ENCODE data around the gene SNAI3.

Gene SNAI3

GRCh38 chr16:88686439-88687253 is at the start of gene SNAI3:
Gene SNAI3, minus strand, starts transcription at chr16:88686507. Its CDS starts 101 bp downstream, at chr16:88686406.
- DNase-seq: peak; percentile 85

- no peak for DNase-seq
Measured at GRCh38 chr16:88736088-88736487, 49.8 kb upstream of the SNAI3 start.

DNA sequence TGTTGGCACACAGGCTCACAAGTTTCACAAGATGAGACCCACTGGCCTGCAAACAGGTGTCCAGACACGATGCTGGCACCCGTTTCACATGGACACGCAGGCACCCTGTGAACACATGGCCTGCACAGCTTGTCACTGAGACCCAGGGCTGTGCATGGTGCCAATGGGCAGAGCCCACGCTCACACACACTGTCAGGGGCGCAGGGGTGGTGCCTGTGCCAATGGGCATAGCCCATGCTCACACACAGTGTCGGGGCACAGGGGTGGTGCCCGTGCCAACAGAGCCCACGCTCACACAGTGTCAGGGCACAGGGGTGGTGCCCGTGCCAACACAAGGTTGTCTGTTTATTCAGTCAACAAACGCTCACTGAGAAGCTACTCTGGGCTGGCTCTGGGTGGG is 49.3 kb upstream of the SNAI3 start:
- no peak for DNase-seq

DNA sequence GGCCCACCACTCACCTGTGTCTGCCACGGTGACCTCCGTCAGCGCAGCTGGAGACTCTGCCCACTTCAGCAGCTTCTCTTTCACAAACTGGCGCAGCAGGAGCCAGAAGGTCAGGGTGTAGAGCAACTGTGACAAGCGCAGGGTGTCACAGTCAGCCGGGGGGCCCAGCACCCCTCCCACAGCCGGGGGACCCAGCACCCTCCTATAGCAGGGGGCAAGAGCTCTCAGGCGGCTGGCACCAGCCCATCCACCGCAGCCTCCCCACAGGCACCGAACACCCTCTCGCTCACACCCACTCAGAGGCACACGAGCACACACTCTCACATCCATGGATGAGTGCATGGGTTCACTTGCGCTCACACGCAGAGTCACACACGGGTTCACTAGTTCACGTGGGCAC is 48.8 kb upstream of the SNAI3 start:
- no peak for DNase-seq

DNA sequence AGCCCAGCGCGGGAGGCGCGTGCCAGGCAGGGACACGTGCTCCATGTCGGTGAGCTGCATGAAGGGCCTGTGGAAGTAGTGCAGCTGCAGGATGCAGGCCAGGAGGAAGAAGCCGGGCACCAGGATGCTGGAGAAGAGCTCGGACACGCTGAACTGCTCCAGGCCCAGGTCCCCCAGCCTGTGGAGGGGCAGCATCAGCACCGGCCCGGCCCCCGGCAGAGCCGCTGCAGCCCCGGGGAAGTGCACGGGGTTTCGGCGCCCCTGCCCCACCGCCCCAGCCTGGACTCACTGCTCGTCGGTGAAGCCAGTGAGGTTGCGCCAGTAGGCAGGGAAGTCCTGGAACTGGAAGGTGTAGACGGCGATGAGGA is 48.0 kb upstream of the SNAI3 start:
- DNase-seq: no peak

DNA sequence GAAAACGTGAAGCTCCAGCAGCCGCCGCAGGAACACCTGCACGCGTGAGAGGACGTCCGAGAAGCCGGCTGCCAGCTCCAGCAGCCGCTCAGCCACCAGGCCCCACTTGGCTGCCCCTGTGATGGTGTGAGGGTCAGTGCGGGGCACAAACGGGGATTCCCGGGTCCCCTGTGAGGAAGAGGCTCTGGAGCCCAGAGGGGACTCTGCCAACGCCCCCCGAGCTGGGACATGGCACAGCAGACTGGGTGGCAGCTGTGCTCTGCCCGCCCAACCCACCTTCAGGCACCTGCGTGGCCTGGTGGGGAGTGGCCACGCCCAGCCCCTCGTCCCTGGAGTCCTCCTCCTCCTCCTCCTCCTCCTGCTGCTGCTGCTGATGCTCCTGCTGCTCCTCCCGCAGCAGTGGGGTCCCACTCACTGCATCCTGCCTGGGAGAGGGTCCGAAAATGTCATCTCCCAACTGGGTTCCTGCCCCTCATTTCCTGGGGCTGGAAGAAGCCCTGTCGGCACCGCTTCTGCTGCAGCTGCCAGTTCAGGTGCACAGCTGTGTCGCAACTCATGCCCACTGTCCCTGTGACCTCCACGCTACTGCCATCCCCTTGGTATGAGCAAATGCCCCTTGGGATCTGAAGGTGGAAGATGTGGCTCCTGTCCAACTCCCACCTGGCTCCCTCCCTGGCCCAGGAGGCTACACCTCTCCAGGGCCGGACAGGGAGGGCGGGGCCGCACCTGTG is 47.5 kb upstream of the SNAI3 start:
- DNase-seq: no peak

DNA sequence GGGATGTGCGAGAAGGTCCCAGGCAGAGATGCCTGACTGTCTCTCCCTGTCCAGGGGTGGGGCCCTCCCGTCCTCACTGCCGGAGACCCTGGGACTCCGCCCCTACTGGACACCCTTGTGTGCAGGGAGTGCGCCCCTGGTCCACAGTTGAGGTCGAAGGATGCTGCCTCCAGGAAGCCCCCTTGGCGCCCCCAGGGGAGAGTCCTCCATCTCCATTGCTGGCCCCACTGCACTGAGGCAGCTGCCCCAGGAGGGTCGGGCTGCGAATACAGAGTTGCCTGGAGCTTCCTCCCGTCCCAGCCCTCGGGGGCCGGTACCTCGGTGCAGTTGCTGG is 46.6 kb upstream of the SNAI3 start:
- DNase-seq: no peak

DNA sequence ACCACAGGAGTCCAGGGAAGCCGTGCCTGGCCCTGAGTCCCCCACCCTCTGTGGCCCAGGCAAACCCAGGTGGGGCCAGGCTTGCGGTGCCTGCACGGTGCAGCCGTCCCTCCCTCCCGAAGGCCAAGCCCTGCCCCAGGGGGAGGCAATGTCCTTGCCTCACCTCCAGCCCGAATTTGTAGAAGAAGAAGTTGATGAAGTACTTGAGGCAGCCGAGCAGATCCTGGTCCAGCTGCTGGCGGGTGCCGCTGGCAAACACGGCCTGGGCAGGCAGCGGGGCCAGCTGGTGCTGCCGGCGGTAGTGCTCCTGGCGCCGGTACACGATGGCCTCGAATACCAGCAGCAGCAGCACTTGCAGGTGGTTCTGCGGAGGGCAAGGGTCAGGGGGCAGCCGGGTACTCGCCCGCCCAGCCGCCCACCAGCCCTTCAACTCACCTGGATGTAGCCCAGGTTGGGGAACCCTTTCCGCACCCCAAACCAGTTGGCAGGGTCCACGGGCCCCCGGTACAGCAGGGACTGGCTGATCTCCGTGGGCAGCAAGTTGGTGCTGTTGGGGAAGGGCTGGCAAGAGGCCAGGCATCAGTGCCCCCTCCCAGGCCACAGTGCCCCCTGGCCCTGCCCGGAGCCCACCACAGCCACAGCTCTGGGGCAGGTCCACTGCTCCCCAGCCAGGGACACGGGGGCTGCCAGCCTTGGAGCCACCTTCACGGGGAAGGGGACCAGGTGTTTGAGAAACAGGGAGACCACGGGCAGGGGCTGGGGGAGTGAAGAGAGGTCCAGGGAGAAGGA is 46.1 kb upstream of the SNAI3 start:
- DNase-seq: no peak

- no peak for DNase-seq
Measured at GRCh38 chr16:88731699-88732098, 45.4 kb upstream of the SNAI3 start.

DNA sequence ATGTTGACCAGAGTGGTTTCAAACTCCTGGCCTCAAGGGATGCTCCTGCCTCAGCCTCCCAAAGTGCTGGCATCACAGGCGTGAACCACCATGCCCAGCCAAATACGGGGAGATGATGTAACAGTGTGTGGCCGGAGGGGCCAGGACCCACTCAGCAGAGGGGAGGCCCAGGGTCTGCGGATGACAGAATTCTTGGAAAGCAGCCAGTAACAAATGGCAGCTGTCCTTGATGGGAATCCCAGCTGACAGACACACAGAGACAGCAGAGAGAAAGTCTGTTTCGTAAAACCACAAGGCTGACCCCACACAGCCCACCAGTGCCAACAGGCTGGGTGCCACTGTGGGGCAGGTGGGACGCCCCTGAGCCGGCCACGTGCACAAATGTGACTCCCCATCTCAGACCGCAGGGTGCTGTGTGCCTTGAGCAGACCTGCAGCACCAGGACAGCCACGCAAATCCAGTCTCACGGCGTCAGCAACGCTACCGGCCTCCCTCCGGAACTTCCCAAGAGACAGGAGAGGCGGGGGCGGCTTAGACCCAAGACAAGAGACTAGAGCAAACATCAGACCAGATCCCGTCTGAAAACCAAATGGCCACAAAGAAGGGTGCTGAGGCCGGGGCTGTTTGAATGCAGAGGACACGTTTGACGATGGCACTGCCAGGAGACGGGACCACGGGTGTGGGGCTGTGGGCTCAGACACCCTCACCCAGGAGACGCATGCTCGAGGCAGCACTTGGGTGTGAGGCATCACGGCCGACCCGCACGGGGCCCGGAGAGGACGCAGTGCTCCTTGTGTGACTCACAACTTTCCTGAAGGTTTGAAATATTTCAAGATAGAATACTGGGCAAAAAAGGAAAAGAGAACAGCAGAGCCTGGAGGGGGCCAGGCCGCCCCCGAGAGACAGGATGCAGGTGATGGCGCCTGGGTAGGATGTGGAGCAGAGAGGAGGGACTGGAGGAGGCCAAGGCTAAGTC is 44.6 kb upstream of the SNAI3 start:
- no peak for DNase-seq

DNA sequence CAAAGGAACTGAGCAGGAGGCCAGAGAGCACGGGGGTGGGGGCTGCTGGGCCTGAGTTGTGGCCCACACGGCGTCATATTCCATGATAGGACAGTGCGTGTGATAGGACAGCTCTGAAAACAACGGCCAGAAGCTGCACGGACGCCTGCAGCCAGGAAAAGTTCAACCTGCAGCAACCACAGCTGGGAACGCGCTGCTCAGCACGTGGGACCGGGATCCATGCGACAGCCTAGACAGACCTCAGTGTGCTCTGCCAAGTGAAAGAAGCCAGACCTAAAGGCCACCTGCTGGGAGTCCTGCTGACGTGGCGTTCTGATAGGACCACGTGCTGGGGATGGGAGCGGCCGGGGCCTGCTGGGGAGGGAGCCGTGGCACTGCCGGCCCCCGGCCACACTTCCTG is 41.6 kb upstream of the SNAI3 start:
- no peak for DNase-seq

GRCh38 chr16:88726981-88727380 is 40.7 kb upstream of the SNAI3 start:
- no peak for DNase-seq

DNA sequence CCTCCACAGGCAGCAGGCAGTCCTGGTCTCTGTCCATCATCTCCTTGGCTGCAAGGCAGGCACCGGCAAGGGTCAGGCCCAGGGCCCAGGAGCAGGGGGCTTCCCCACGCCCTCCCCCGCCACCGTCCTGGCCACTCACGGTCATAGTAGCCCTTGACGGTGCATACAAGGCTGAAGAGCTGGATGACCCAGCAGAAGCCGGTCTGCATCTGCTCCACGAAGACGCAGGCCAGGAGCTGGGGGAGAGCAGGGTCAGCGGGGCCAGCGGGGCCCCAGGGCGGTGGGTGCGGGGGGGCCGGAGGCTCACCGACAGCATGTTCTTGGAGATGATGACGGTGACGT is 40.1 kb upstream of the SNAI3 start:
- no peak for DNase-seq

- no peak for DNase-seq
Measured at GRCh38 chr16:88725609-88726407, 39.5 kb upstream of the SNAI3 start.

DNA sequence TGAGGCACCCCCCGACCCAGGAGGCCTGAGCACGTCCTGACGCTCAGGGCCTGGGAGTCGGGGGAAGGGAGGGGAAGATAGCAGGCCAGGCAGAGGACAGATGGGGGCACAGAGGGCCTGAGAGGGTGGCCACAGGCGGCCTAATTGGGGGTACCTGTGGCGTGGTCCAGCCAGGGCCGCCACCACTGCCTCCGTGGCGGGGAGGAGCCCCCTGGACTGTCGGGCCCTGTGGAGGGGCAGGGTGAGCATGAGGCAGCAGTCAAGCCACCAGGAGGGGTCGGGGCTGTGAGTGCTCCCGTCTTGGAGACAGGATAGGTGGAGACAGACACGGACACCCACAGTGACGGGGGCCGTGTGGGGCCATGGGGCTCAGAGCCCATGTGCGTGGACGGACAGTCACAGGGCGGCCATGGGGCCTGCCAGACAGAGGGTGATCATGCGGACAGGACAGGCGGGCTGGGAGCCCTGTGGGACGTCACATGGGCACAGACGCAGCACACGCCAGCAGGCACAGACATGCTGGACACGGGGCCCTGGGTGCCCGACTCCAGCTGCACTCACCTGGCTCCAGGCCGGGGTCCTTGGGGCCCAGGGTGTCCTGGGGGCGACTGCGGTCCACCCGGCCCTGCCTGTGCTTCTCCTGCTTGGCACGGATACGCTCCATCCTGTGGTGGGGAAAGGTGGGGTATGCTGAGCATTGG is 38.7 kb upstream of the SNAI3 start:
- no peak for DNase-seq

DNA sequence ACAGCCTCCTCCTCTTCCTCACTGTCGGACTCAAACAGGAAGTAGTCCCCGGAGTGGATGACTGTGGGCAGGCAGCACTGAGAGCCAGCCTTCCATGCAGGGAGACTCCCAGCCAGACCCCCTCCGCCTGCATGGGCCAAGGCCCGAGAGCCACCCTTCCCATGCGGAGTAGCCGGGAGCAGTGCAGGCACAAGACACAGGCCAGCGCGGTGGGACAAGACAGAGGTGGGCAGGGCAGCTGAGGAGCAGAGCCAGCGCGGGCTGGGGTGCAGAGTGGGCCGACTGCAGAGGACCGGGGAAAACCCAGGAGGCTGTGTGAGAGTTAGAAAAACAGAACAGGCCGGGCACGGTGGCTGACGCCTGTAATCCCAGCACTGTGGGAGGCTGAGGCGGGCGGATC is 37.6 kb upstream of the SNAI3 start:
- DNase-seq: no peak

DNA sequence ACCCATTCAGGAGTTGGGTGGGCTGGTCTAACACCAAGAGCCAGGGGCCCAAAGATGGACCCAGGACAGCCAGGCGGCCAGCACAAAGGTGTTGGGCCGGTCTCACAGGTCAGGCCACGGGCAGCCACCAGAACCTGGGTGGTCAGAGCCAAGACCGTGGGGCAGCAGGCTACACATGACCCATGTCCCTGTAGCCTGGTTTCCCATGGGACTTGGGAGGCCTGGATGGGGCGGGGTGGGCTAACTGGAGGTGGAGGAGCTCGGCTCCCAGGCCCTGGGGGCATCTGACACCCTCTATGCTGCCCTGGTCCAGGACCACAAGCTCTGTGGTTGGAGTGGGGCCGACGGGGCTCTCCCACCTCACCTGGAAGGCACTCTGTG is 37.2 kb upstream of the SNAI3 start:
- DNase-seq: no peak

- no peak for DNase-seq
Measured at GRCh38 chr16:88722784-88723506, 36.6 kb upstream of the SNAI3 start.

DNA sequence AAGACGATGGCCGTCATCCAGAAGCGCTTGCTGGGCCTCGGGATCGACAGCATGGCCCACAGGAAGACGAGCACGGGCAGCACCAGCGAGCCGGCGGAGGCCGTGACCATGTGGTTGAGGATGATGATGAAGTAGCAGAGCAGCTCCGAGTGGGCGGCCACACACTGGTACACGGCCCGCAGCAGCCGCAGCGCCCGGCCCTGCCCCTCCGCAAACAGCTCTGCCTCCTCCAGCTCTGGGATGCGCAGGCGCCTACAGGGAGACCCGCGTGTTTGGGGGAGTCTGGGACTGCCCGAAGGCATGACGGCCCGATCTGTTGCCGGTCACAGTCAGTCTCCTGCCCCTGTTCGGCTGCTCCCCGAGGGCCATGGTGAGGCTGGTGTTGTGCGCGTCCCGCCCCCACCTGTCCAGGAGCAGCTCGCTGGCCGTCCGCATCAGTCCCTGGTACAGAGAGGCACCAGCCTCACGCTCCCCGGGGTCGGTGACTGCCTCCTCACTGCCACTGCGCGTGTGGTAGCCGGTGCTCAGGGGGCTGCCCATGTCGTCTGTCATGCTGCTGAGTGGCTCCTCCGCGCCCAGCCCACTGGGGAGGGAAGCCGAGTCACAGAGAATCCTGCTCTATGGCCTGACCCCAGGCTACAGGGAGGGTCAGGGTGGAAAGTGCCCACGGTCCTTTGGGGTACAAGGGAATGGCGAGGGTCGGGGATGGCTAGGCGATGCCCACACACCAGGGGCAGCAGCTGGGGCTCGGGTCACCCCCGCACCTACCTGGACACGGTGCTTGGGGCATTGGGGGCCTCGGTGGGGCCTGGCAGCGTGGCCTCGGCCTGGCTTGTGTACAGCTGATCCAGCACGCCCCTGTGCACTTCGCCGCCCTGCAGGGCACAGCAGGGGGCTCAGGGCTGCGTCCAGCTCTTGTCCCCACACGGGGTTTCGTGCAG is 35.8 kb upstream of the SNAI3 start:
- no peak for DNase-seq
